Neural cell (in vitro differentiated cells): ENCODE measurements around the gene JOSD2.

Experiments used
- EZH2 ChIP-seq: fragments of 200-600, 300-800 bp; shearing (Covaris generic), sonication (generic); IDR thresholded peaks from 2 replicates; pipeline ENCODE4 v1.6.1; 2014; ENCODE audit warnings: antibody characterized with exemption, low read length, borderline replicate concordance, mild to moderate bottlenecking; ENCODE audit not compliant: insufficient read depth, poor library complexity, severe bottlenecking
- TF ChIP-seq, protein P1 (sequence below): fragments of 450-650 bp; IDR thresholded peaks from 2 replicates; pipeline ENCODE4 v1.5.1; 2014; ENCODE audit warnings: antibody characterized with exemption, mild to moderate bottlenecking, moderate library complexity; ENCODE audit not compliant: poor library complexity, severe bottlenecking

- no peak for TF ChIP-seq EZH2
- TF ChIP-seq, protein P1, sequence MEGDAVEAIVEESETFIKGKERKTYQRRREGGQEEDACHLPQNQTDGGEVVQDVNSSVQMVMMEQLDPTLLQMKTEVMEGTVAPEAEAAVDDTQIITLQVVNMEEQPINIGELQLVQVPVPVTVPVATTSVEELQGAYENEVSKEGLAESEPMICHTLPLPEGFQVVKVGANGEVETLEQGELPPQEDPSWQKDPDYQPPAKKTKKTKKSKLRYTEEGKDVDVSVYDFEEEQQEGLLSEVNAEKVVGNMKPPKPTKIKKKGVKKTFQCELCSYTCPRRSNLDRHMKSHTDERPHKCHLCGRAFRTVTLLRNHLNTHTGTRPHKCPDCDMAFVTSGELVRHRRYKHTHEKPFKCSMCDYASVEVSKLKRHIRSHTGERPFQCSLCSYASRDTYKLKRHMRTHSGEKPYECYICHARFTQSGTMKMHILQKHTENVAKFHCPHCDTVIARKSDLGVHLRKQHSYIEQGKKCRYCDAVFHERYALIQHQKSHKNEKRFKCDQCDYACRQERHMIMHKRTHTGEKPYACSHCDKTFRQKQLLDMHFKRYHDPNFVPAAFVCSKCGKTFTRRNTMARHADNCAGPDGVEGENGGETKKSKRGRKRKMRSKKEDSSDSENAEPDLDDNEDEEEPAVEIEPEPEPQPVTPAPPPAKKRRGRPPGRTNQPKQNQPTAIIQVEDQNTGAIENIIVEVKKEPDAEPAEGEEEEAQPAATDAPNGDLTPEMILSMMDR = no peak
Observed at GRCh38 chr19:50532952-50533351, 22.0 kb upstream of the JOSD2 start.
